Endothelial cell (in vitro differentiated cells): ENCODE data around the gene SGCD. TPM values are rescaled to one million over a fixed set of nuclear protein-coding genes. Genes with fewer than 3 reads are reported as not detected.

Source experiments
- DNase-seq: peaks from one replicate; pipeline ENCODE4 v3.0.0; 2021; ENCODE audit warnings: low spot score
- H3K27ac Mint-ChIP-seq: one replicate; pipeline ENCODE4 v1.8.0; 2021; ENCODE audit warnings: mixed read lengths, inconsistent platforms; ENCODE audit not compliant: unreplicated experiment
- H3K27me3 Mint-ChIP-seq: one replicate; pipeline ENCODE4 v1.8.0; 2021; ENCODE audit warnings: mild to moderate bottlenecking, moderate library complexity, mixed read lengths, inconsistent platforms; ENCODE audit not compliant: unreplicated experiment
- H3K36me3 Mint-ChIP-seq: one replicate; pipeline ENCODE4 v1.8.0; 2021; ENCODE audit warnings: mild to moderate bottlenecking, low read depth, mixed read lengths, inconsistent platforms; ENCODE audit not compliant: unreplicated experiment
- H3K4me1 Mint-ChIP-seq: one replicate; pipeline ENCODE4 v1.8.0; 2021; ENCODE audit warnings: mild to moderate bottlenecking, mixed read lengths, inconsistent platforms; ENCODE audit not compliant: unreplicated experiment
- H3K4me3 Mint-ChIP-seq: one replicate; pipeline ENCODE4 v1.8.0; 2021; ENCODE audit warnings: mild to moderate bottlenecking, mixed read lengths, inconsistent platforms; ENCODE audit not compliant: unreplicated experiment
- H3K9me3 Mint-ChIP-seq: one replicate; pipeline ENCODE4 v1.8.0; 2021; ENCODE audit warnings: mixed read lengths, inconsistent platforms; ENCODE audit not compliant: unreplicated experiment
- total RNA-seq: library from RNA; stranded (reverse); fragmentation: NEBNext Ultra II Directional; extraction: Animal tissue kit (Norgen Biotek cat#: 25700); gene quantifications from one replicate; pipeline ENCODE4 v1.2.1, GENCODE V29; 2021; ENCODE audit not compliant: unreplicated experiment
- TF ChIP-seq, protein P1 (sequence below): fragments of 200-600 bp; sonication (generic); IDR thresholded peaks from one replicate; pipeline ENCODE4 v1.5.0; 2021; ENCODE audit warnings: antibody characterized with exemption; ENCODE audit not compliant: unreplicated experiment

Gene SGCD
- total RNA-seq, 1 donor from 2014 or later = 1.2 TPM

DNA sequence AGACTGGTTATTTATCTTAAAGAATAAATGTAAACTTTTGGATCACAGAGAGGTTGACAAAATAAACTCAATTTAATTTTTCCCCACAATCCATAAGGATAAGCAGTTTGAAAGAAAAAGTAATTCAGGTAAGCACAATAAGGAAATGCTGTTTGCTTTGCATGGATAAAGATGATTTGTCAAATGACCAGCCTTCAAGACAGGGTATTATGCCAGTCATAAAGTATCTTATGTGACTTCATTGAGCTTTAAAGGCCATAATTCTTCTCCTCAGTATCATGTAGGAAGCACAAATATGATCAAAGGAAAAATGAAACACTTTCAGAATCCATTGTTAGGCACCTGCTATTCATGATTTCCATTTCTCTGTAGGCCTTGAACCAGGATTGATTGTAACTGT lies 342.5 kb downstream of the SGCD start:
- H3K9me3 Mint-ChIP-seq = no peaks in the 10 kb centered on the region
- TF ChIP-seq, protein P1, sequence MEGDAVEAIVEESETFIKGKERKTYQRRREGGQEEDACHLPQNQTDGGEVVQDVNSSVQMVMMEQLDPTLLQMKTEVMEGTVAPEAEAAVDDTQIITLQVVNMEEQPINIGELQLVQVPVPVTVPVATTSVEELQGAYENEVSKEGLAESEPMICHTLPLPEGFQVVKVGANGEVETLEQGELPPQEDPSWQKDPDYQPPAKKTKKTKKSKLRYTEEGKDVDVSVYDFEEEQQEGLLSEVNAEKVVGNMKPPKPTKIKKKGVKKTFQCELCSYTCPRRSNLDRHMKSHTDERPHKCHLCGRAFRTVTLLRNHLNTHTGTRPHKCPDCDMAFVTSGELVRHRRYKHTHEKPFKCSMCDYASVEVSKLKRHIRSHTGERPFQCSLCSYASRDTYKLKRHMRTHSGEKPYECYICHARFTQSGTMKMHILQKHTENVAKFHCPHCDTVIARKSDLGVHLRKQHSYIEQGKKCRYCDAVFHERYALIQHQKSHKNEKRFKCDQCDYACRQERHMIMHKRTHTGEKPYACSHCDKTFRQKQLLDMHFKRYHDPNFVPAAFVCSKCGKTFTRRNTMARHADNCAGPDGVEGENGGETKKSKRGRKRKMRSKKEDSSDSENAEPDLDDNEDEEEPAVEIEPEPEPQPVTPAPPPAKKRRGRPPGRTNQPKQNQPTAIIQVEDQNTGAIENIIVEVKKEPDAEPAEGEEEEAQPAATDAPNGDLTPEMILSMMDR = no peak
- H3K36me3 Mint-ChIP-seq = no peaks in the 10 kb centered on the region
- no peak overlapping the region for H3K4me3 Mint-ChIP-seq
- no peak overlapping the region for H3K27ac Mint-ChIP-seq
- no peak for DNase-seq
- no peaks in the 10 kb centered on the region for H3K4me1 Mint-ChIP-seq
- no peaks in the 10 kb centered on the region for H3K27me3 Mint-ChIP-seq

- DNase-seq = no peak
- TF ChIP-seq, protein P1 = no peak
- Mint-ChIP-seq H3K27ac (no peak overlapping the region), H3K4me1 (no peaks in the 10 kb centered on the region), H3K36me3 (no peaks in the 10 kb centered on the region), H3K27me3 (no peaks in the 10 kb centered on the region), H3K4me3 (no peak overlapping the region), H3K9me3 (no peaks in the 10 kb centered on the region)
These were observed 343.7 kb downstream of the SGCD start for GRCh38 chr5:156670615-156671014.

- Mint-ChIP-seq H3K36me3 (no peaks in the 10 kb centered on the region), H3K27ac (no peak overlapping the region), H3K27me3 (no peaks in the 10 kb centered on the region), H3K9me3 (no peaks in the 10 kb centered on the region), H3K4me1 (no peaks in the 10 kb centered on the region), H3K4me3 (no peak overlapping the region)
- TF ChIP-seq, protein P1 = no peak
- DNase-seq = no peak
These were observed 348.4 kb downstream of the SGCD start for GRCh38 chr5:156675395-156675794.

DNA sequence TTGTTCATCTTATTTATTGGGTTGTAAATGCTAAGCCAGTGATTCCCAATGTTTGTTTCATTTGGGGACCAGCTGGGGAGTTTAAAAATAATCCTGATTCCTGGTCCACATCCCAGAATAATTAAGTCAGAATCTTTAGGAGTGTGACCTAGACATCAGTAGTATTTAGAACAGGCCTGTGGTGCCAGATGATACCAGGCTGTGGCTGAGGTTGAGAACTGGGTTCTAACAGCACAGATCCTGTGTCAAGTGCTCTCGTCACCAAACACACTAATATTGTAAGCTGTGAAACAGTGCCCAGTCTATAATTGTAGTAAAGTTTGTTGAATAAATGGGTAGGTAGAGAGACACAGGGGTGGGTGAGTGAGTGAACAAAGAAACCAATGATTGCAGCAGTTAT lies 351.0 kb downstream of the SGCD start:
- H3K27ac Mint-ChIP-seq = no peak overlapping the region
- H3K27me3 Mint-ChIP-seq = no peaks in the 10 kb centered on the region
- no peaks in the 10 kb centered on the region for H3K4me1 Mint-ChIP-seq
- H3K36me3 Mint-ChIP-seq = no peaks in the 10 kb centered on the region
- no peaks in the 10 kb centered on the region for H3K9me3 Mint-ChIP-seq
- TF ChIP-seq, protein P1 = no peak
- H3K4me3 Mint-ChIP-seq = no peak overlapping the region
- no peak for DNase-seq

DNA sequence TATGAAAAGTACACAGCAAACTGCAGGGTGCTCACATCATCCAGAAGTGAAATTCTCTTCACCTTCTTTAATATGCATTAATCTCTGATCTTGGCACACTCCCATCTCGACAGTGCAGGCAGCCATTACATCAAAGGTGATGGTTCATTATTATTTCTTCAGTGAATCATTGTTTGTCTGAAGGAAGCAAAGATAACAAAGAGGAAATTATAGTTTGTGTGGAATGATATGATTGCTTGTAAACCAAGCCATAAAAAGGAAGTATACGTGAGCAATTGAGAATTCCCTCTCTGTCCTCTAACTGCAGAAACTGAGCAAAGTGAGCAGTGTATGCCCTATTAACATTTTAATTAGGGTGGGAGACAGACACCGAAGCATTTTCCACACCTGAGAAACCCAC lies 351.5 kb downstream of the SGCD start:
- H3K27ac Mint-ChIP-seq = no peak overlapping the region
- TF ChIP-seq, protein P1 = no peak
- H3K9me3 Mint-ChIP-seq = no peaks in the 10 kb centered on the region
- H3K36me3 Mint-ChIP-seq = no peaks in the 10 kb centered on the region
- no peaks in the 10 kb centered on the region for H3K4me1 Mint-ChIP-seq
- no peak overlapping the region for H3K4me3 Mint-ChIP-seq
- no peak for DNase-seq
- no peaks in the 10 kb centered on the region for H3K27me3 Mint-ChIP-seq
